Spleen (tissue), 11 donors: ENCODE results near the gene TANC1. TPM values are rescaled to one million over a fixed set of nuclear protein-coding genes. Genes with fewer than 3 reads are reported as not detected.

Source experiments
- DNase-seq: peaks from one replicate; pipeline ENCODE4 v3.0.0-alpha.2; 2020
- H3K27ac ChIP-seq, 8 donors: fragments of 200-600 bp; sonication (generic) in 7 of 8; 1 replicate in 4 of 8; 2 replicates in 4 of 8; pipeline versions ENCODE4 v1.5.0 to v1.8.0; 2016 to 2021; ENCODE audit warnings: inconsistent platforms in 4 of 8, mild to moderate bottlenecking in 4 of 8, moderate library complexity in 1 of 8
- H3K27me3 ChIP-seq, 7 donors: fragments of 200-600 bp; sonication (generic) in 6 of 7; replicated peaks in 1 of 7; 1 replicate in 4 of 7; 2 replicates in 3 of 7; pipeline versions ENCODE4 v1.5.0 to v1.8.0; 2016 to 2021; ENCODE audit warnings: inconsistent platforms in 3 of 7, mild to moderate bottlenecking in 1 of 7
- H3K36me3 ChIP-seq, 6 donors: fragments of 200-600 bp; sonication (generic) in 5 of 6; 1 replicate in 4 of 6; 2 replicates in 2 of 6; pipeline versions ENCODE4 v1.5.0 to v1.8.0; 2016 to 2021; ENCODE audit warnings: inconsistent platforms in 2 of 6
- H3K4me1 ChIP-seq, 6 donors: fragments of 200-600 bp; sonication (generic) in 5 of 6; 1 replicate in 3 of 6; 2 replicates in 3 of 6; pipeline versions ENCODE4 v1.5.0 to v1.8.0; 2016 to 2021; ENCODE audit warnings: inconsistent platforms in 3 of 6
- H3K4me3 ChIP-seq, 8 donors: fragments of 200-600 bp; sonication (generic) in 7 of 8; 1 replicate in 4 of 8; 2 replicates in 4 of 8; pipeline versions ENCODE4 v1.5.0 to v1.8.0; 2016 to 2021; ENCODE audit warnings: inconsistent platforms in 4 of 8, mild to moderate bottlenecking in 4 of 8, moderate library complexity in 2 of 8
- H3K9me3 ChIP-seq, 8 donors: fragments of 200-600 bp; sonication (generic) in 7 of 8; 1 replicate in 4 of 8; 2 replicates in 4 of 8; pipeline versions ENCODE4 v1.5.0 to v1.8.0; 2016 to 2021; ENCODE audit warnings: inconsistent platforms in 4 of 8
- CTCF ChIP-seq, 11 experiments: fragments of 200-600 bp in 7 of 11; fragments of 450-650 bp in 4 of 11; sonication (generic) in 4 of 11; IDR thresholded peaks in 8 of 11; conservative IDR thresholded peaks in 3 of 11; 1 replicate in 7 of 11; 2 replicates in 4 of 11; pipeline versions ENCODE4 v1.4.0 to v1.8.0; 2016 to 2021; ENCODE audit warnings: antibody characterized with exemption in 11 of 11, inconsistent platforms in 4 of 11, mild to moderate bottlenecking in 1 of 11
- POLR2A ChIP-seq, 3 donors: fragments of 450-650 bp; IDR thresholded peaks; one replicate each; pipeline ENCODE4 v1.5.1; 2017; ENCODE audit warnings: antibody characterized with exemption in 3 of 3, mild to moderate bottlenecking in 1 of 3
- POLR2AphosphoS5 ChIP-seq, 3 donors: sonication (generic); formaldehyde crosslinking; IDR thresholded peaks; one replicate each; pipeline ENCODE4 v1.5.1; 2017; ENCODE audit warnings: antibody characterized with exemption in 3 of 3
- WGBS, 5 donors: extraction: QIAGEN DNeasy Blood & Tissue Kit in 3 of 5; methylation state at CpG; one replicate each; pipeline versions ENCODE4 v1.1.5 to v1.1.7; 2013 to 2018; 5-methylcytosine and 5-hydroxymethylcytosine counted together
- intact Hi-C: fragments of 100-400 bp; cut with DNase I; formaldehyde crosslinking; loops from one replicate; pipeline ENCODE4 v1.15.0; 2023; ENCODE audit warnings: low total_unique reads
- polyA plus RNA-seq, 3 donors: library from polyadenylated mRNA; stranded (reverse); fragments of 200-250 nt; gene quantifications; one replicate each; pipeline ENCODE4 v1.2.1, GENCODE V29; 2013
- total RNA-seq, 7 donors: library from RNA; depleted of rRNA in 3 of 7; stranded (reverse); fragments of >200 nt in 3 of 7; fragmentation: NEBNext Ultra II Directional in 4 of 7; extraction: Animal tissue kit (Norgen Biotek cat#: 25700) in 4 of 7; gene quantifications; one replicate each; pipeline versions ENCODE4 v1.1.0 to v1.2.1, GENCODE V29; 2016 to 2021
- donor health status: healthy with polysubstance abuse.
- donor health status: DM: no; HTN: no; CAD: no; lungs with moderate emphysema.
- donor health status: DM: no; HTN: no; CAD: no.
- donor health status: Bipolar disorder and iron deficiency.
- donor health status: healthy.
- donor health status: DM: no; HTN: no; CAD: no.
- donor health status: DM: yes; HTN: yes; CAD: no.

The TANC1 gene
- total and polyA plus RNA-seq, 10 donors: 3.1 to 28.2 (median 21.7) TPM

- no peak for DNase-seq
Observed at GRCh38 chr2:158969162-158969714, 798 bp downstream of the TANC1 start.

GRCh38 chr2:158969715-158970240 is 1.3 kb downstream of the TANC1 start:
- Histone ChIP-seq H3K4me3 (peak overlapping the region; percentile 58 to 80 (median 70)), H3K4me1 (peaks cover 0 to 48% (median 38%) of the 10 kb centered on the region in 6 donors), H3K27ac (peak overlapping the region; percentile 51 to 85 (median 80)), H3K27me3 (peaks cover 0 to 42% (median 17%) of the 10 kb centered on the region in 7 donors), H3K9me3 (no peaks in the 10 kb centered on the region), H3K36me3 (no peaks in the 10 kb centered on the region)
- TF ChIP-seq POLR2AphosphoS5 (IDR thresholded peaks at IDR 0.05) (peak in 1 of 3 donors; percentile 29), CTCF (IDR thresholded peaks at IDR 0.05 in 8 of 11, conservative IDR thresholded peaks at IDR 0.05 in 3 of 11) (no peak)
- DNase-seq: no peak
- WGBS, 5 donors: 0 to 1% (median 1%) methylated on average over 20 to 25 of the region's 25 CpGs
- intact Hi-C loops: loop anchor here (10.0 kb wide), 1 partner anchor 55 kb away; no protein-coding TSS in a partner anchor

More at GRCh38 chr2:158969162-158969714, 798 bp downstream of the TANC1 start:
- H3K9me3 ChIP-seq: no peaks in the 10 kb centered on the region
- H3K36me3 ChIP-seq: no peaks in the 10 kb centered on the region
- peak overlapping the region; percentile 58 to 80 (median 70) for H3K4me3 ChIP-seq
- peaks cover 0 to 42% (median 17%) of the 10 kb centered on the region in 7 donors for H3K27me3 ChIP-seq
- intact Hi-C loops: no loop called here
- TF ChIP-seq CTCF (IDR thresholded peaks at IDR 0.05 in 8 of 11, conservative IDR thresholded peaks at IDR 0.05 in 3 of 11): no peak
- TF ChIP-seq POLR2A (IDR thresholded peaks at IDR 0.05): no peak
- TF ChIP-seq POLR2AphosphoS5 (IDR thresholded peaks at IDR 0.05): no peak
- H3K4me1 ChIP-seq: peaks cover 0 to 48% (median 38%) of the 10 kb centered on the region in 6 donors
- WGBS, 5 donors: 1 to 3% (median 1%) methylated on average over 28 to 36 of the region's 36 CpGs
- peak overlapping the region; percentile 51 to 85 (median 80) for H3K27ac ChIP-seq

DNA sequence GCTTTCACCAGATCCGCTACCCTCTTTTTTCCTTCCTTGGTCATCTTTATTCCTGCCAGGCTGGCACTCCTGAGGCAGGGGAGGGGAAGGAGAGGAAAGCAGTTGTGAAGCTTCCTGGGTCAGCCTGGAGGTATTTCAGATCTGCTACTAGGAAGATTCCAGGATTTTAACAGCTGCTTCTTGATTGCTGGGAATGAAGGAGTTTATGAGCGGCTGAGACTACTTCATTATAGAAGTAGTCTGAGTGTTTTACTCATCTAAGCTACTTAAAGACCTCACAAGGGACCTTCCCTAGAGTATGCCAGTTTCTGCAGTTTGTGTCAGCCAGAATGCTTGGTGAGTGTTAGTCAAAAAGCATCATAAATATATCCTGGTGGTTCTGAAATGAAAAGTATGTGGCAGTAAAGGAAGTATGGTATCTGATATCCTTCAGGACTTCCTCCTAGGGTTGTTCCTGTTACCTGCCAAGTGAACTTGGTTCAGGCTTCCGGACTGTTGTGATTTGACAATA is 1.9 kb downstream of the TANC1 start:
- Histone ChIP-seq H3K4me1 (peaks cover 0 to 48% (median 38%) of the 10 kb centered on the region in 6 donors), H3K9me3 (no peaks in the 10 kb centered on the region), H3K36me3 (no peaks in the 10 kb centered on the region), H3K4me3 (peak overlapping the region; percentile 58 to 80 (median 70)), H3K27me3 (peaks cover 0 to 42% (median 17%) of the 10 kb centered on the region in 7 donors), H3K27ac (peak overlapping the region in 7 of 8 donors; percentile 73 to 85 (median 81))
- intact Hi-C loops: loop anchor here (10.0 kb wide), 1 partner anchor 55 kb away; no protein-coding TSS in a partner anchor
- WGBS, 5 donors: 12 to 25% (median 23%) methylated on average over 3 of the region's 3 CpGs
- DNase-seq: no peak
- TF ChIP-seq CTCF (IDR thresholded peaks at IDR 0.05 in 8 of 11, conservative IDR thresholded peaks at IDR 0.05 in 3 of 11): no peak
- no peak for TF ChIP-seq POLR2A (IDR thresholded peaks at IDR 0.05)
- TF ChIP-seq POLR2AphosphoS5 (IDR thresholded peaks at IDR 0.05): no peak
